PC-3 (cell line): ENCODE data around the gene OVOL3. TPM values are rescaled to one million over a fixed set of nuclear protein-coding genes. Genes with fewer than 3 reads are reported as not detected.

Source experiments
- ATAC-seq: fragments of 200-7000 bp; cut with Tn5 transposase; 2 replicates; pipeline ENCODE4 v1.9.1; 2020; ENCODE audit warnings: mild to moderate bottlenecking, moderate library complexity
- BruUV-seq: library from RNA; stranded (reverse); fragments of 400-500 nt; replicated peaks from 2 replicates; lab custom pipeline; 2021; lab: Mats Ljungman, UMichigan
- CTCF ChIA-PET: fragments of 300-600 bp; sonication (Branson Sonifier 250); formaldehyde crosslinking; loops from one replicate; lab custom pipeline; 2022; ENCODE audit warnings: antibody characterized with exemption; lab: Charles Lee
- POLR2A ChIA-PET: fragments of 300-600 bp; sonication (Branson Sonifier 250); formaldehyde crosslinking; loops from one replicate; lab custom pipeline; 2022; ENCODE audit warnings: antibody characterized with exemption; ENCODE audit not compliant: unreplicated experiment; lab: Charles Lee
- DNase-seq: peaks from one replicate; pipeline ENCODE4 v3.0.0-alpha.2; 2015
- H2AFZ ChIP-seq: fragments of 300-600 bp; sonication (generic); 2 replicates; pipeline ENCODE4 v1.6.0; 2016; ENCODE audit warnings: antibody characterized with exemption, low read length
- H3F3A ChIP-seq: fragments of 300-600 bp; sonication (generic); one replicate; pipeline ENCODE4 v1.6.0; 2017; ENCODE audit warnings: antibody characterized with exemption, low read length, control low read depth, mild to moderate bottlenecking; ENCODE audit not compliant: unreplicated experiment
- H3K27ac ChIP-seq: fragments of 300-600 bp; sonication (generic); 2 replicates; pipeline ENCODE4 v1.5.1; 2016; ENCODE audit warnings: mild to moderate bottlenecking, low read length
- H3K27me3 ChIP-seq: fragments of 300-600 bp; sonication (generic); 2 replicates; pipeline ENCODE4 v1.6.1; 2016; ENCODE audit warnings: low read length, mixed read lengths
- H3K36me3 ChIP-seq: fragments of 300-600 bp; sonication (generic); 2 replicates; pipeline ENCODE4 v1.6.1; 2016; ENCODE audit warnings: low read depth, mixed run types, low read length, mixed read lengths
- H3K4me1 ChIP-seq: fragments of 300-600 bp; sonication (generic); 2 replicates; pipeline ENCODE4 v1.5.1; 2016; ENCODE audit warnings: low read length; ENCODE audit not compliant: insufficient read depth
- H3K4me2 ChIP-seq: fragments of 300-600 bp; sonication (generic); 2 replicates; pipeline ENCODE4 v1.6.0; 2016; ENCODE audit warnings: low read length
- H3K4me3 ChIP-seq: fragments of 300-600 bp; sonication (generic); 2 replicates; pipeline ENCODE4 v1.5.1; 2016; ENCODE audit warnings: mild to moderate bottlenecking, low read length, mixed read lengths
- H3K79me2 ChIP-seq: fragments of 300-600 bp; sonication (generic); 2 replicates; pipeline ENCODE4 v1.6.1; 2017; ENCODE audit warnings: low read length, mixed read lengths
- H3K9ac ChIP-seq: fragments of 300-600 bp; sonication (generic); 2 replicates; pipeline ENCODE4 v1.6.0; 2016; ENCODE audit warnings: mild to moderate bottlenecking, low read length
- H3K9me2 ChIP-seq: fragments of 300-600 bp; sonication (generic); replicated peaks from 2 replicates; pipeline ENCODE4 v1.6.1; 2016; ENCODE audit warnings: mixed run types, low read length, mixed read lengths
- H3K9me3 ChIP-seq: fragments of 300-600 bp; sonication (generic); 2 replicates; pipeline ENCODE4 v1.6.1; 2016; ENCODE audit warnings: low read length, mixed read lengths
- H4K20me1 ChIP-seq: fragments of 300-600 bp; sonication (generic); 2 replicates; pipeline ENCODE4 v1.6.1; 2016; ENCODE audit warnings: low read length, mixed read lengths
- CTCF ChIP-seq: fragments of 300-600 bp; sonication (generic); conservative IDR thresholded peaks from 2 replicates; pipeline ENCODE4 v1.5.1; 2017; ENCODE audit warnings: antibody characterized with exemption, low read depth, mild to moderate bottlenecking, low read length
- EZH2 ChIP-seq: fragments of 300-600 bp; sonication (generic); IDR thresholded peaks from one replicate; pipeline ENCODE4 v1.6.1; 2017; ENCODE audit warnings: antibody characterized with exemption, mild to moderate bottlenecking, low read length; ENCODE audit not compliant: unreplicated experiment
- EZH2phosphoT487 ChIP-seq: fragments of 300-600 bp; sonication (generic); IDR thresholded peaks from 2 replicates; pipeline ENCODE4 v1.6.1; 2018; ENCODE audit warnings: mild to moderate bottlenecking, antibody characterized with exemption, low read length, borderline replicate concordance
- intact Hi-C: fragments of 100-400 bp; cut with micrococcal nuclease; formaldehyde crosslinking; loops from 2 replicates; pipeline ENCODE4 v1.9.0; 2023
- total RNA-seq: library from RNA; depleted of rRNA; stranded (reverse); fragments of >200 nt; gene quantifications from 2 replicates; pipeline ENCODE4 v1.2.3, GENCODE V29; 2014

Gene OVOL3
- total RNA-seq, 1 experiment from 2014 or later, result not detected

DNA sequence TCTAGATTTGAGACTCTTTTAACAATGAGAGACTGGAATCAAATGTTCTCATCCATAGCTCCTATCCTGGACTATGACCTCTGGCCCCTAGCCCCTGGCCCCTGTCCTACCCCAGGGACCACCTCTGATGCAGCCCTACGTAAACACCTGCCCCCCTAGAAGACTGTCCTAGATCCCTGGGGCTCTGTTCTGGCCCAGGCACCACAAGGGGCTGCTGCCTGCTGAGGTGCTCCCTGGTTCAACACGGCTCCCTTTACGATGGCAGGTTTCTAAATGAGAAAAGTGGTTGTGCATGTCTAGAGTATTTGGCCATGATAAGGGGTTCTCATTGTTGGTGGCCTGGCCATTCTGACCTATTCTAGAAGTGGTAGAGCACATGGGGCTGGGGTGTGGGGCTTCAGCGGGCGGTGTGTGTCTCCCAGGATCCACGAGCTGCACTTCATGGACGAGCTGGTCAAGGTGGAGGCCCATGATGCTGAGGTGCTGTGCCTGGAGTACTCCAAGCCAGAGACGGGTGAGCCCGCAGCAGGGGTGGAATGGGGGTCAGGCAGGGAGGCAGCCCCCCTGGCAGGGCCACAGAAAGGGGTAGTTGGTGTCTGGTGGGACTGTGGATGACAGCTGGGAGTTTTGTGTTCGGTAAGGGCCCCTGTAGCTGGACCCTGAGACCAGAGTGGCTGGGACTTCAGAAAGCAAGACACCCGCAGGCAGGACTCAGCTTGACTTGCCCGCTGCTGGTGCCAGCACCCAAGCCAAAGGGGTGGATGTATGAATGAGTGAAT, 26.5 kb upstream of the OVOL3 start:
- Histone ChIP-seq H3F3A (no peaks in the 10 kb centered on the region), H4K20me1 (no peaks in the 10 kb centered on the region), H3K79me2 (no peaks in the 10 kb centered on the region), H2AFZ (no peak overlapping the region), H3K4me3 (no peak overlapping the region), H3K36me3 (peaks cover 16% of the 10 kb centered on the region; the same call in 1 of the 2 replicates), H3K9me3 (no peaks in the 10 kb centered on the region), H3K9ac (no peak overlapping the region), H3K9me2 (no peaks in the 10 kb centered on the region), H3K27ac (no peak overlapping the region), H3K4me2 (no peak overlapping the region), H3K4me1 (no peaks in the 10 kb centered on the region), H3K27me3 (no peaks in the 10 kb centered on the region)
- ChIA-PET CTCF (no interaction called here), POLR2A (no interaction called here)
- no peak for DNase-seq
- no peak for TF ChIP-seq CTCF
- no peak for TF ChIP-seq EZH2phosphoT487
- TF ChIP-seq EZH2, result no peak
- intact Hi-C loops, result no loop called here
- no peak for ATAC-seq
- no TSS peak for BruUV-seq

- Histone ChIP-seq H3K27me3 (no peaks in the 10 kb centered on the region), H3F3A (no peaks in the 10 kb centered on the region), H3K4me2 (no peak overlapping the region), H3K9ac (no peak overlapping the region), H4K20me1 (no peaks in the 10 kb centered on the region), H3K9me3 (no peaks in the 10 kb centered on the region), H3K4me3 (no peak overlapping the region), H3K4me1 (no peaks in the 10 kb centered on the region), H3K79me2 (no peaks in the 10 kb centered on the region), H3K9me2 (no peaks in the 10 kb centered on the region), H2AFZ (no peak overlapping the region), H3K36me3 (peaks cover 14% of the 10 kb centered on the region), H3K27ac (no peak overlapping the region)
- BruUV-seq, result no TSS peak
- ATAC-seq, result no peak
- CTCF ChIA-PET, result no interaction called here
- intact Hi-C loops, result no loop called here
- POLR2A ChIA-PET, result no interaction called here
- no peak for TF ChIP-seq CTCF
- no peak for TF ChIP-seq EZH2phosphoT487
- no peak for TF ChIP-seq EZH2
- DNase-seq, result no peak
Observed at GRCh38 chr19:36086326-36086725, 24.6 kb upstream of the OVOL3 start.

DNA sequence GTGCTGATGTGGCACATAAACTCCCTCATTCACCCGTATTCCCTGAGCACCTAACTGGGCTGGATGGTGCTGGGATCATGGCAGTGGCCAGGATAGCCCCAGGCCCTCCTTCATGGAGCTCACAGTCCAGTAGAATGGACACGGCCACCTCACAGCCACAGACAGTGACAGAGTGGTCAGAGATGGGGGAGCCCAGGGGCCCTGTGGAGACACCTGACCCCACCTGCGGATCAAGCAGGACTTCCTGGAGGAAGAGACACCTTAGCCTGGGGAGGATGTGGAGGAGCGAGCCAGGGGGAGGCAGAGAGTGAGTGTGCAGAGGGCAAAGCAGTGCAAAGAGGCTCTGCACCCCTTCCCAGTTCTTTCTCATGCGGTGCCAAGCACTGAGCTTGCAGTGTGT, 21.1 kb upstream of the OVOL3 start:
- Histone ChIP-seq H3K4me2 (no peak overlapping the region), H3K9me3 (no peaks in the 10 kb centered on the region), H3K9ac (no peak overlapping the region), H3K27ac (no peak overlapping the region), H3K4me1 (no peaks in the 10 kb centered on the region), H3K4me3 (no peak overlapping the region), H3K9me2 (no peaks in the 10 kb centered on the region), H4K20me1 (no peaks in the 10 kb centered on the region), H3K79me2 (no peaks in the 10 kb centered on the region), H2AFZ (no peak overlapping the region), H3F3A (no peaks in the 10 kb centered on the region), H3K27me3 (no peaks in the 10 kb centered on the region), H3K36me3 (peaks cover 4% of the 10 kb centered on the region)
- ATAC-seq (no peak), DNase-seq (no peak)
- intact Hi-C loops, result no loop called here
- BruUV-seq, result no TSS peak
- POLR2A ChIA-PET, result no interaction called here
- CTCF ChIA-PET, result no interaction called here
- TF ChIP-seq EZH2phosphoT487 (no peak), CTCF (no peak), EZH2 (no peak)
